ENCODE data around the gene AHI1. TPM values are rescaled to one million over a fixed set of nuclear protein-coding genes. Genes with fewer than 3 reads are reported as not detected.
"Not testable (repeated sequence)": the region's sequence is repeated elsewhere in the genome, so short reads cannot be mapped to it uniquely, and the experiment has no call there.

Gene AHI1
- total RNA-seq, 1 experiment from 2014 or later = 5.8 TPM

- no peak for DNase-seq (ENCODE audit: low read depth, low spot score)
- in situ Hi-C loops (cut with HindIII; ENCODE audit: low pct_unique_long_range_greater_than_20kb, low sequenced_read_pairs) = no loop called here
Measured at GRCh38 chr6:135268740-135269139, 228.8 kb downstream of the AHI1 start.

GRCh38 chr6:135268263-135268662 lies 229.3 kb downstream of the AHI1 start:
- in situ Hi-C loops (cut with HindIII; ENCODE audit: low pct_unique_long_range_greater_than_20kb, low sequenced_read_pairs) = no loop called here
- no peak for DNase-seq (ENCODE audit: low read depth, low spot score)

GRCh38 chr6:135267085-135267484 lies 230.5 kb downstream of the AHI1 start:
- no peak for DNase-seq (ENCODE audit: low read depth, low spot score)
- in situ Hi-C loops (cut with HindIII; ENCODE audit: low pct_unique_long_range_greater_than_20kb, low sequenced_read_pairs) = no loop called here

- DNase-seq (ENCODE audit: low read depth, low spot score) = no peak
- in situ Hi-C loops (cut with HindIII; ENCODE audit: low pct_unique_long_range_greater_than_20kb, low sequenced_read_pairs) = no loop called here
Measured at GRCh38 chr6:135266675-135267074, 230.9 kb downstream of the AHI1 start.

DNA sequence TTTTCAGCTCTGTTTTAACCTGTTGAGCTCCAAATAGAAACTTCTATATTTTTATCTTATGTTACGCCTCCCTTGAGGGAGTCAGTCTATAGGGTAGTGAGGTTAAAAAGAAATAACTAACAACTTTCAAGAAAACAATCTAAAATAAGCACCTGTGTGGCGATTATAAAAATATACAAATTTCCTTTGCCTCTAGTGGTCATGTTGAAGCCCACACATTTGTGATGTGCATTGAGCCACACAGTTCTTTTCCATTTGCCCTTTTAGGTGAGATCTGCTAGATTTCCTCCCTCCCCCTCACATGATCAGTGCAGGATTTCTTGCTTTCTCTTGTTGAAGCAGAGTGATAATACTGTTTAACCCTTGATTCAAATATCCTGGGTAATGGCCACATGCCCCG lies 232.3 kb downstream of the AHI1 start:
- in situ Hi-C loops (cut with HindIII; ENCODE audit: low pct_unique_long_range_greater_than_20kb, low sequenced_read_pairs) = no loop called here

GRCh38 chr6:135261872-135262725 lies 235.4 kb downstream of the AHI1 start:
- in situ Hi-C loops (cut with HindIII; ENCODE audit: low pct_unique_long_range_greater_than_20kb, low sequenced_read_pairs) = no loop called here
- no peak for DNase-seq (ENCODE audit: low read depth, low spot score)

More for the DNA sequence above, 232.3 kb downstream of the AHI1 start:
- DNase-seq (ENCODE audit: low read depth, low spot score) = no peak

GRCh38 chr6:135260612-135261011 lies 236.9 kb downstream of the AHI1 start:
- DNase-seq (ENCODE audit: low read depth, low spot score) = no peak
- in situ Hi-C loops (cut with HindIII; ENCODE audit: low pct_unique_long_range_greater_than_20kb, low sequenced_read_pairs) = no loop called here

DNA sequence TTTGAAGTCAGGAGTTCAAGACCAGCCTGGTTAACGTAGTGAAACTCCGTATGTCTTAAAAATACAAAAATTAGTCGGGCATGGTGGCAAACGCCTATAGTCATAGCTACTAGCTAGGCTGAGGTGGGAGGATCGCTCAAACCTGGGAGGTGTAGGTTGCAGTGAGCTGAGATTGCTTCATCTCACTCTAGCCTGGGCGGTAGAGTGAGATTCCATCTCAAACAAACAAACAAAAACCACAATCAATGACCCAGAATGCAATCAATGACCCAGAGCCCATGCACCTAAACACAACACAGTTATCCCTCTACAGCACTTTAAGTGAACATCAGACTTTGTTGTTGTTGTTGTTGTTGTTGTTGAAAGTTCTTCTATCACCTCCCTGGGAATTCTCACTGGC lies 238.6 kb downstream of the AHI1 start:
- in situ Hi-C loops (cut with HindIII; ENCODE audit: low pct_unique_long_range_greater_than_20kb, low sequenced_read_pairs) = no loop called here
- no peak for DNase-seq (ENCODE audit: low read depth, low spot score)

- in situ Hi-C loops (cut with HindIII; ENCODE audit: low pct_unique_long_range_greater_than_20kb, low sequenced_read_pairs) = no loop called here
- peak; percentile 20 for DNase-seq (ENCODE audit: low read depth, low spot score)
Measured at GRCh38 chr6:135257631-135258405, 239.7 kb downstream of the AHI1 start.

DNA sequence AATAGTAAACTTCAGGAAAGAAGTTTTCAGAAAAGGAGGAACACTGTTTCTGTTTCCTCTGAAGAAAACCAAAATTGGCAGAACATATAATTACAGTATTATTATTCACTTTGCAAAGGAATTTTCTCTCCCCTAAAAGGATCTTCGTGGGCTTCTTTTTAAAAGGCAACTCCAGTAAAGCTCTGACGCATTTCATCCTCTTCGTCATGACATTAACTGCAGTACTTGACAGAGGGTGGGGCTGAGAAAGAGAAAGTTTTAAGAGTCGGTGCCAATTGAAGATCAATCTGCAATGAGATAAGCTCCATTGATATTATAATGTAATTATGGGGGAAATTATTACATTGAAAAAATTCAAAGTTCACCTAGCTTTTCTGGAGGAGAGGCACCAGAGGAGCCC lies 240.7 kb downstream of the AHI1 start:
- no peak for DNase-seq (ENCODE audit: low read depth, low spot score)
- in situ Hi-C loops (cut with HindIII; ENCODE audit: low pct_unique_long_range_greater_than_20kb, low sequenced_read_pairs) = no loop called here

DNA sequence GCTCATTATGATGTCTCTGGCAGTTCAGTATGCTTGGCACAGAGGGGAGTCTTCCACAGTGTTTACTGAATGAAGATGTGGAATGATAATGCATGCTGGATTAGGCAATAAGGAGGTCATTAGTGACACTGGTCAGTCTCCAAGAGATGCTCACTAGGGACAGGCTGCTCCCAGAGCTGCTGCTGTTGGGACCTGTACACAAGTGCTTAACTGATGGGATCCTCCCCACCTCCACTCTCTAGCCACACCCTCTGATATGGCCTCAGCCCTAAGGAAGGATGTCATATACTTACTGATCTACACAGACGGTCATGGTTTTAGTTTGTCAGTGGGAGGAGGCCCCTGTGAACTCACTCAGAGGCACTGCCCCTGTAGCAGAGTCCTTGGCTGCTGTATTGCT lies 243.1 kb downstream of the AHI1 start:
- DNase-seq (ENCODE audit: low read depth, low spot score) = no peak
- in situ Hi-C loops (cut with HindIII; ENCODE audit: low pct_unique_long_range_greater_than_20kb, low sequenced_read_pairs) = no loop called here

DNA sequence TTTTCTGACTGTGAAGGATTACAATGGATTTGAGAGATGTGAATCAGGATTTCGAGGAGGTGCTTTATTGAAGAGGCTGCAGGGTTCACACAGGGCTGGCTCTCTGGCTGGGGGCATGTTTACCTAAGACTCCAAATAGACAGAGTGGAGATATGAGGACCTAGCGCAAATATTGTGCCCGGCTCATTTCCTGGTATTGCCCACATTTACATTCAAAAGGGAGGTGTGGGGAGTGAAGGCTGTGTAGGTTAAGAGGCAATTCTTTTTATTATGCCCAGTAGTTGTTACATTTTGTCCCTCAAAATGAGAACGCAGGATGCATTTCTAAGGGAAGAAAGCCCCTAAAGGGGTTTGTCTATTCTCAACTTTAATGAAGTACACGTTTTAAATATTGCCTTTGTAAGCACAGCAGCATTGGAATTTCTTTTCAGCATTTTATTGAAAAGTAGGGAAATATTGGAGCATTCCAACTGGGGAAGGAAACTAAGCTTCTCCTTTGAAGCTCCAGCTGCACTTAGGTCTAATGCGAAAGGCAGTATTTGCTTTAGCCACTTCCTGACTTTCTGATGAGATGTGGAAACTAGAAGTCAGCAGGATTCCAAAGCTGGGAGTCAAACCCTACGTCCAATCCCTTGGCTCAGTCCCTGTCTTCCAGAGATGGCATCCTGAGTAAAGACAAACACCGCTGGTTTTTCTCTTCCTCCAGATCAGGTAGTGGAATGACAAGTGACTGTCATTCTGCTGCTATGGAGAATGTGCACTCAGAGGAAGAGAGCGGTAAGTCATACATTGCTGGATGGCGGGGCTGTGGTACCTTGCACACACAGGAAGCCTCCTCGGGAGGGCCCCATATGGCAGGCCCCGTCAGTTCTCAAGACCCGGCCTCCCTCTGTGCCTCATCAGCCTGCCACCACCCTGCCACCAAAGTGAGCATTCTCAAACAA lies 245.8 kb downstream of the AHI1 start:
- no peak for DNase-seq (ENCODE audit: low read depth, low spot score)
- in situ Hi-C loops (cut with HindIII; ENCODE audit: low pct_unique_long_range_greater_than_20kb, low sequenced_read_pairs) = no loop called here

DNA sequence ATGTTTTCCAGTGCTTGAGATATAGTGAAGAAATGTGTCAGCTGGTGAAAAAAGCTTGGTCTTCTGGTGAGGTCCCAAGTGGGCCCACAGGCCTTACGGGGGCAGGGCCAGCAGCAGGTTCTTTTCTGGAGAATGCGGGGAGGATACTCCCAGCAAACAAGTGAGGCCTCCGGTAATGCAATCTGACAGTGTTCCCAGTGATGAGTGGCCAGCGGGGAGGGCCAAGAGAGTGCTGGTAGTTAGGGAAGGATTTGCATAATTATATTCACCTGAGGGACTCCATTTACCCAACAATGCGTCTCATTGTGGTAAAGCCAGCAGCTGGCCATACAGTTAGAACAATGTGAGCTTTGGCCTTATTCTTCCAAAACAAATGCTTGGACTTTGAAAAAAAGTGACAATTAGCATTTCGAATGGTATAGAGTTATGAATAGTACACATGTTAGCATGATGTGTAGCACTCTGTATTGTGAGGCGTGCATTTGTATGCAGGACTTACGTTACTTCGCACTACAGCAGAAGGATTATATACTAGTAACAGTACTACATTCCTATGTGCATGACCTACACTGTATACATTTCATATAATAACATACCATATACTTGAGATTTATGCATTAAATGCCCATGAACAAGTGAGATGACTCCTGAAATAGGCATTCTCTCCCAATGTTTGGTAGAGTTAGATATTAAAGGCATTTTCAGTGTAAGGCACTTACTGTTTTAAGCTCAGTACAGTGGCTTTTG lies 246.6 kb downstream of the AHI1 start:
- in situ Hi-C loops (cut with HindIII; ENCODE audit: low pct_unique_long_range_greater_than_20kb, low sequenced_read_pairs) = no loop called here
- no peak for DNase-seq (ENCODE audit: low read depth, low spot score)

- in situ Hi-C loops (cut with HindIII; ENCODE audit: low pct_unique_long_range_greater_than_20kb, low sequenced_read_pairs) = no loop called here
- DNase-seq (ENCODE audit: low read depth, low spot score) = no peak
Measured at GRCh38 chr6:135250234-135250633, 247.3 kb downstream of the AHI1 start.

DNA sequence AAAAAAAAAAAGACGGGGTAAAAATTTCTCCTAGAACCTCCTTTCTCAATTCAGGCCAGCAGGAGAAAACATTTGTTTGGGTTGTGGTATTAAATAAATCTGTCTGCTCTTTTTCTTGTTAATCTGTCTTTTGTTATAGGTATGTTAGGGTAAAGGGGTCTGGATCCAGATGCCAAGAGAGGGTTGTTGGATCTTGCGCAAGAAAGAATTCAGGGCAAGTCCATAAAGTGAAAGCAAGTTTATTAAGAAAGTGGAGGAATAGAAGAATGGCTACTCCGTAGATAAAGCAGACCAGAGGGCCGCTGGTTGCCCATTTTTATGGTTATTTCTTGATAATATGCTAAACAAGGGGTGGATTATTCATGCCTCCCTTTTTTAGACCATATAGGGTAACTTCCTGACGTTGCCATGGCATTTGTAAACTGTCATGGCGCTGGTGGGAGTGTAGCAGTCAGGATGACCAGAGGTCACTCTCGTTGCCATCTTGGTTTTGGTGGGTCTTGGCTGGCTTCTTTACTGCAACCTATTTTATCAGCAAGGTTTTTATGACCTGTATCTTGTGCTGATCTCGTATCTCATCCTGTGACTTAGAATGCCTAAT lies 251.0 kb downstream of the AHI1 start:
- in situ Hi-C loops (cut with HindIII; ENCODE audit: low pct_unique_long_range_greater_than_20kb, low sequenced_read_pairs); DNase-seq (ENCODE audit: low read depth, low spot score): not testable (repeated sequence)

- in situ Hi-C loops (cut with HindIII; ENCODE audit: low pct_unique_long_range_greater_than_20kb, low sequenced_read_pairs) = no loop called here
- no peak for DNase-seq (ENCODE audit: low read depth, low spot score)
Measured at GRCh38 chr6:135244805-135245204, 252.7 kb downstream of the AHI1 start.

Data from SK-MEL-5 (cell line).